ENCODE results near the gene FILIP1L.

DNA sequence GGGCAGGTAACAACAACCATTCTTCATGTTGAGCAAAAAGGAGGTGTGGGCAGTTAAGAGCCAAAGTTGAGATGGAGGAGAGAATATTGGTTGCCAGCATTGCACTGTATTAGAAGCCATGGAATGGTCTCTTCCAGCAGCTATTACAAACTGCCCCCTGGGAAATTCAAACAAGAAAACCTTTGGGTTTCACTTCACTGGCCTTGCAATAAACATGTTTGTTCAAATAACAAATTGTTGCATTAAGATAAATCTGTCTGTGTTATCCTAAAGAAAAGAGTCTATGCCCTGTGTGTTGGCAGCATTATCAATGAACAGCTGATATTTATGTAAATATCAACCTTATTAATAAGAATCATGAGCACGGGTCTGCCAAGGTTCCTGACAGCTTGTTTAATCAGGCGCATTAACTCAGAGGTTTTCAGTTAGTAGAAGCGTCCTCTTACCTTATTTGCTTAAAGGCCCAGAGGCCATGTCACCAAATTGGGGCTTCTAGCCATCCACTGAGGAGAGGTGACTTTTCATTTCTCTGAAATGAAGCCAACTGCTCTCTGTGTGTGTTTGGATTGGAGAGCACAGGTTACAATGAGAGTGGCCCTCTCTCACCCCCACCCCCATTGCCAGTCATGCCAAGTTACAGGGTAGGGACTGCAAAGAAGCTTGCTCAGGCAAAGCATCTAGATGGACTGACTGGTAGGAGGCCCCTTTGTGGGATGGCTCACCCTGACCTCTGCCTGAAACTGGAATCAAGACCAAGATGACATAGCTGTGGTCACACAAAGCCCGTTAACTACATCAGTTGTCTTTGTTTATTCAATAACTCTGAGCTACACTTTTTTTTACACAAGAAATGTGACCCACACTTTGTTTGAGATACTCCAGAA lies 10.5 kb downstream of the FILIP1L start:
- TF ChIP-seq, protein P1, sequence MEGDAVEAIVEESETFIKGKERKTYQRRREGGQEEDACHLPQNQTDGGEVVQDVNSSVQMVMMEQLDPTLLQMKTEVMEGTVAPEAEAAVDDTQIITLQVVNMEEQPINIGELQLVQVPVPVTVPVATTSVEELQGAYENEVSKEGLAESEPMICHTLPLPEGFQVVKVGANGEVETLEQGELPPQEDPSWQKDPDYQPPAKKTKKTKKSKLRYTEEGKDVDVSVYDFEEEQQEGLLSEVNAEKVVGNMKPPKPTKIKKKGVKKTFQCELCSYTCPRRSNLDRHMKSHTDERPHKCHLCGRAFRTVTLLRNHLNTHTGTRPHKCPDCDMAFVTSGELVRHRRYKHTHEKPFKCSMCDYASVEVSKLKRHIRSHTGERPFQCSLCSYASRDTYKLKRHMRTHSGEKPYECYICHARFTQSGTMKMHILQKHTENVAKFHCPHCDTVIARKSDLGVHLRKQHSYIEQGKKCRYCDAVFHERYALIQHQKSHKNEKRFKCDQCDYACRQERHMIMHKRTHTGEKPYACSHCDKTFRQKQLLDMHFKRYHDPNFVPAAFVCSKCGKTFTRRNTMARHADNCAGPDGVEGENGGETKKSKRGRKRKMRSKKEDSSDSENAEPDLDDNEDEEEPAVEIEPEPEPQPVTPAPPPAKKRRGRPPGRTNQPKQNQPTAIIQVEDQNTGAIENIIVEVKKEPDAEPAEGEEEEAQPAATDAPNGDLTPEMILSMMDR (CRISPR knock-in tag; IDR thresholded peaks at IDR 0.05): no peak
- TF ChIP-seq CHD4 (IDR thresholded peaks at IDR 0.05; ENCODE audit: borderline replicate concordance, low read length): no peak
- no peak for TF ChIP-seq SYNCRIP (IDR thresholded peaks at IDR 0.05; ENCODE audit: insufficient read depth, low read depth, low read length)
- no peak for TF ChIP-seq STAG1 (CRISPR knock-in tag; IDR thresholded peaks at IDR 0.05)
- TF ChIP-seq MAFK (conservative IDR thresholded peaks at IDR 0.05 in 1 of 2, IDR thresholded peaks at IDR 0.05 in 1 of 2; ENCODE audit: low read length in 2 of 2): no peak
- TF ChIP-seq, protein P2, sequence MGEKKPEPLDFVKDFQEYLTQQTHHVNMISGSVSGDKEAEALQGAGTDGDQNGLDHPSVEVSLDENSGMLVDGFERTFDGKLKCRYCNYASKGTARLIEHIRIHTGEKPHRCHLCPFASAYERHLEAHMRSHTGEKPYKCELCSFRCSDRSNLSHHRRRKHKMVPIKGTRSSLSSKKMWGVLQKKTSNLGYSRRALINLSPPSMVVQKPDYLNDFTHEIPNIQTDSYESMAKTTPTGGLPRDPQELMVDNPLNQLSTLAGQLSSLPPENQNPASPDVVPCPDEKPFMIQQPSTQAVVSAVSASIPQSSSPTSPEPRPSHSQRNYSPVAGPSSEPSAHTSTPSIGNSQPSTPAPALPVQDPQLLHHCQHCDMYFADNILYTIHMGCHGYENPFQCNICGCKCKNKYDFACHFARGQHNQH (CRISPR knock-in tag; IDR thresholded peaks at IDR 0.05): no peak
- TF ChIP-seq NR2F1 (CRISPR knock-in tag; IDR thresholded peaks at IDR 0.05): no peak

Data from HepG2 (cell line).